Measurements from ENCODE around the gene ALOX15. TPM values are rescaled to one million over a fixed set of nuclear protein-coding genes. Genes with fewer than 3 reads are reported as not detected.
A peak's percentile ranks its signal among the peaks of the same experiment; 100 is the strongest.

ALOX15 gene
- total RNA-seq, 2 experiments from 2014 or later, result 0.36 TPM; not detected in 1

GRCh38 chr17:4584917-4585637 lies 56.4 kb downstream of the ALOX15 start:
- H3K9me3 Mint-ChIP-seq, result no peaks in the 10 kb centered on the region
- ChIA-PET CTCF (no interaction called here), POLR2A (no interaction called here)
- no peak for TF ChIP-seq CTCF (IDR thresholded peaks at IDR 0.05)
- H3K27ac ChIP-seq (ENCODE audit: low read depth in 1 of 2, low read length in 2 of 2), result no peak overlapping the region
- no peak overlapping the region for H3K4me3 ChIP-seq (ENCODE audit: low read length)
- intact Hi-C loops (cut with DNase I, micrococcal nuclease), result no loop called here
- peaks cover 10% of the 10 kb centered on the region for H3K4me1 ChIP-seq (ENCODE audit: insufficient read depth, low read length)
- H3K36me3 Mint-ChIP-seq (ENCODE audit: low read depth), result no peaks in the 10 kb centered on the region
- peaks cover 46% of the 10 kb centered on the region for H3K27me3 Mint-ChIP-seq
- H3K9me3 ChIP-seq (ENCODE audit: control insufficient read depth in 1 of 2, insufficient read depth in 1 of 2, low read length in 2 of 2), result no peaks in the 10 kb centered on the region
- ATAC-seq (ENCODE audit: poor library complexity) (no peak), DNase-seq (no peak)
- H3K4me3 Mint-ChIP-seq, result no peak overlapping the region
- H3K27ac Mint-ChIP-seq, result no peak overlapping the region
- H3K4me1 Mint-ChIP-seq (ENCODE audit: low read depth), result peaks cover 4% of the 10 kb centered on the region
- peaks cover 22 to 31% of the 10 kb centered on the region in 2 experiments for H3K27me3 ChIP-seq (ENCODE audit: control insufficient read depth in 1 of 2, insufficient read depth in 2 of 2, low read length in 2 of 2)
- no peaks in the 10 kb centered on the region for H3K36me3 ChIP-seq (ENCODE audit: insufficient read depth, low read length)

- CTCF ChIA-PET, result no interaction called here
- peaks cover 46% of the 10 kb centered on the region for H3K27me3 Mint-ChIP-seq
- H3K27me3 ChIP-seq (ENCODE audit: control insufficient read depth in 1 of 2, insufficient read depth in 2 of 2, low read length in 2 of 2), result peaks cover 22 to 31% of the 10 kb centered on the region in 2 experiments
Measured at GRCh38 chr17:4584101-4584916, 57.2 kb downstream of the ALOX15 start, which contains the start of gene SMTNL2. TSS of gene SMTNL2 (plus strand) at chr17:4584529. CDS start at chr17:4584606, 77 bp downstream.

GRCh38 chr17:4583782-4584100 lies 57.7 kb downstream of the ALOX15 start:
- ChIA-PET CTCF (no interaction called here), POLR2A (no interaction called here)
- H3K4me1 ChIP-seq (ENCODE audit: insufficient read depth, low read length), result peaks cover 10% of the 10 kb centered on the region
- H3K4me3 Mint-ChIP-seq, result peak overlapping the region; percentile 85
- H3K27ac Mint-ChIP-seq, result no peak overlapping the region
- DNase-seq, result peak in 3 of 14 experiments; percentile 8 to 48 (median 38)
- H3K27me3 Mint-ChIP-seq, result peaks cover 44% of the 10 kb centered on the region
- peaks cover 22 to 31% of the 10 kb centered on the region in 2 experiments for H3K27me3 ChIP-seq (ENCODE audit: control insufficient read depth in 1 of 2, insufficient read depth in 2 of 2, low read length in 2 of 2)
- no peaks in the 10 kb centered on the region for H3K36me3 ChIP-seq (ENCODE audit: insufficient read depth, low read length)
- no peaks in the 10 kb centered on the region for H3K9me3 ChIP-seq (ENCODE audit: control insufficient read depth in 1 of 2, insufficient read depth in 1 of 2, low read length in 2 of 2)
- peak overlapping the region; percentile 10 for H3K4me3 ChIP-seq (ENCODE audit: low read length)
- peak; percentile 22 for TF ChIP-seq CTCF (IDR thresholded peaks at IDR 0.05)
- peak; percentile 72 for ATAC-seq (ENCODE audit: poor library complexity)
- H3K27ac ChIP-seq (ENCODE audit: low read depth in 1 of 2, low read length in 2 of 2), result no peak overlapping the region
- intact Hi-C loops (cut with DNase I, micrococcal nuclease), result no loop called here
- H3K36me3 Mint-ChIP-seq (ENCODE audit: low read depth), result no peaks in the 10 kb centered on the region
- peaks cover 4% of the 10 kb centered on the region for H3K4me1 Mint-ChIP-seq (ENCODE audit: low read depth)
- no peaks in the 10 kb centered on the region for H3K9me3 Mint-ChIP-seq

More at GRCh38 chr17:4584101-4584916, 57.2 kb downstream of the ALOX15 start, which contains the start of gene SMTNL2:
- Histone ChIP-seq H3K9me3 (ENCODE audit: control insufficient read depth in 1 of 2, insufficient read depth in 1 of 2, low read length in 2 of 2) (no peaks in the 10 kb centered on the region), H3K27ac (ENCODE audit: low read depth in 1 of 2, low read length in 2 of 2) (no peak within 1 kb of the TSS), H3K36me3 (ENCODE audit: insufficient read depth, low read length) (no peaks in the 10 kb centered on the region), H3K4me3 (ENCODE audit: low read length) (peak within 1 kb of the TSS; percentile 10), H3K4me1 (ENCODE audit: insufficient read depth, low read length) (peaks cover 10% of the 10 kb centered on the region)
- intact Hi-C loops (cut with DNase I, micrococcal nuclease), result no loop called here
- POLR2A ChIA-PET, result interaction anchor here (0.5 kb wide), 1 partner anchor 120 kb away, joined by 4 read pairs; the partner anchor contains the start of gene PELP1
- peak; percentile 1 for TF ChIP-seq CTCF (IDR thresholded peaks at IDR 0.05)
- Mint-ChIP-seq H3K4me3 (peak within 1 kb of the TSS; percentile 85), H3K27ac (no peak within 1 kb of the TSS), H3K9me3 (no peaks in the 10 kb centered on the region), H3K4me1 (ENCODE audit: low read depth) (peaks cover 4% of the 10 kb centered on the region), H3K36me3 (ENCODE audit: low read depth) (no peaks in the 10 kb centered on the region)
- ATAC-seq (ENCODE audit: poor library complexity) (peak; percentile 53), DNase-seq (peak in 3 of 14 experiments; percentile 8 to 18 (median 8))

All from CD4-positive, alpha-beta T cell (primary cell).